CD4-positive, alpha-beta T cell treated with Interleukin-4 for 4 hours (primary cell): ENCODE data around the gene NPR2.

Source experiments
- DNase-seq: peaks from one replicate; pipeline ENCODE4 v3.0.0-alpha.2; 2020

Gene NPR2

DNA sequence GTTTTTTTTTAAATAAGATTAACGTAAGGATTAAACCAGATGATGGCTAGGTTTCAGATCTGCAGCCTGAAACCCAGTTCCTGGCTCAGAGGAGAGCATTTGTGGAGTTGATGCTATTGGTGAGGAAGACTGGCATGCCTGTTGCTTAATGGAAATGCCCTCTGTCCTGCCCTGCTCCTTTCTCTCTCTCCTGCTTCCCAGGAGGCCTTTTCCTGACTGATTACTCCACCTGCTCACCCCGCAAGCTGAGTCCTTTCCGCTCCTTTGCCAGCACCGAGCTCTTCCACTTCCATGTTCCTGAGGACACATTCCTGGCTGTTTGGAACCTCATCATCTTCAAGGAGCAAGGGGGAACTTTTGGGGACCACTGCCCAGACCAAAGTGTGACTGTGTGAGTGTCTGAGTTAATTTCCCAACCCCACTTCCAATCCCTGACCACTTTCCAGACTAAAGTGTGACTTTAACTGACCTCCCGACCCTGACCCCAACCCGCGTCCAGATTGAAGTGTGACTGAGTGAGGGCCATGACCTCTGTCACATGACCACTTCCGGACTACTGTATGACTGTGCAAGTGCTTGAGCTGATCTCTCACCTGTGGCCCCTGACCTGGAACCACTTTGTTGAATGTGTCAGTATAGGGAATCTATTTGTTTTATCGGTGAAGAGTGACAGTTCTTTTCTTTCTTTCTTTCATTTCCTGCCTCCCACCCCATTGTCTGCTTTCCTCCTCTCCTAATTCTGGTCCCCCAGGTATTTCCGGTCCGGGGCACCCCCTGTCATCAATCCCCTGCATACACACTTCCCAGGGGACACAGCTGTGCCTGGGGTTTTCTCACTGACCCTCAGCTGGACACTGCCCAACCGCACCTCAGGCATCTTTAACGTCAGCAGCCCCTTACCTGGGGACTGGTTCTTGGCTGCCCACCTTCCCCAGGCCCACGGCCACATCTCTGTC is 43.1 kb downstream of the NPR2 start:
- no peak for DNase-seq

- DNase-seq = no peak
Observed at GRCh38 chr9:35835216-35835632, 43.8 kb downstream of the NPR2 start.

DNA sequence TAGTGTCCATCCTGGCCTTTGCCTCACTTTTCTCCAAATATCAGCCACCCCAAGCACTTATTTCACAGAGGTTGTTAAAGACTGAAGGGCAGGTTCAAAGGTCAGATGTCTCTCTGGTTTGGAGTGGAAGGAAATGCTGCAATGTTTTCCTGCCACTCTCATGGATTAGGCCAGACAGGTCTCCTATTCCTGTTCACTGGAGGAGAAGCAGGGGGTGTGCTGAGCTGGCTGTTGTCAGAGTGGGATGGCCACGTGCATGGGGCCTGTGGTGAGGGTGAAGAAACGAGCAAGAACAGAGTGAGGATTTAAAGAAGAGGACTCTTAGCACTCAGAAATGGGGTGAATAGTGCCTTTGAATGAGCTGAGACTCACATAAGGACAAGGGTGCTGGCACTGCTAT is 44.4 kb downstream of the NPR2 start:
- DNase-seq = no peak

- DNase-seq = no peak
Observed at GRCh38 chr9:35836595-35836994, 45.2 kb downstream of the NPR2 start.

- no peak for DNase-seq
Observed at GRCh38 chr9:35839926-35840325, 48.5 kb downstream of the NPR2 start.

- no peak for DNase-seq
Observed at GRCh38 chr9:35840881-35841644, 49.7 kb downstream of the NPR2 start.

DNA sequence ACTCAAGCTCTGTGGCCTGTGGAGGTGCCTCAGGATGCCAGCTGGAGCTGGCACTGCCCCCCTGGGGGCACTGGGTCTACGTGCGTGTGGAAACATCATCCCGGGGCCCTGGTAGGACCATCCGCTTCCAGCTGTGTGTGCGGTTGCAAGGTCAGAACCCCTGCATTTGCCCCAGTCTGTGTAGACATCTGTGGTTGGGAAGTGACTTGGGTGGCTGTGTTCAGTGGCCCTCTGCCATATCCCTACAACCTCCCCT is 50.2 kb downstream of the NPR2 start:
- DNase-seq = no peak

DNA sequence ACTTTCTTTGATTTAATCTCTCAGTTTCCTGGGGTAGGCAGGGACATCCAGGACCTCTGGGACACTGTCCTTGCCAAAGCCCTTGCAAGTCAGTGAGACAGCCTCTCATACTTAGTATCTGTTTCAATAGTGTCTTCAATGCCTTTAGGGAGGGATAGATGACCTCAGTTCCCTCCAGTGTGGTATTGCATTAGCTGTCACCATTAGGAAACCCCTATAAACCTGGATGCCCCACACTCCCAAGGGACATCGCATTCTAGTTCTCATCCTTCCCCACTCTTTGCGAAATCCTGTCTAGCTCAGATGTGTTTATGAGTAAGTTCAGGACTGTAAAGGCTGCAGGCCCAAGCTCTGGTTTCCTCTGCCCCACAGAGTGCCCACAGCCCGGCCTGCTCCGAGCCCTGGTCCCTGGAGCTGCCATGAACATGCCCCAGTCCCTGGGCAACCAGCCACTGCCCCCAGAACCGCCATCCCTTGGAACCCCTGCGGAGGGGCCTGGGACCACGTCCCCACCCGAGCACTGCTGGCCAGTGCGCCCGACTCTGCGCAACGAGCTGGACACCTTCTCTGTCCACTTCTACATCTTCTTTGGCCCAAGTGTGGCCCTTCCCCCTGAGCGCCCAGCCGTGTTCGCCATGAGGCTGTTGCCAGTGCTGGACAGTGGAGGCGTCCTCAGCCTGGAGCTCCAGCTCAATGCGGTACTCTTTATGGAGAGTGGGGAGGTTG is 50.8 kb downstream of the NPR2 start:
- DNase-seq = no peak

- DNase-seq = no peak
Observed at GRCh38 chr9:35842795-35843194, 51.4 kb downstream of the NPR2 start.

DNA sequence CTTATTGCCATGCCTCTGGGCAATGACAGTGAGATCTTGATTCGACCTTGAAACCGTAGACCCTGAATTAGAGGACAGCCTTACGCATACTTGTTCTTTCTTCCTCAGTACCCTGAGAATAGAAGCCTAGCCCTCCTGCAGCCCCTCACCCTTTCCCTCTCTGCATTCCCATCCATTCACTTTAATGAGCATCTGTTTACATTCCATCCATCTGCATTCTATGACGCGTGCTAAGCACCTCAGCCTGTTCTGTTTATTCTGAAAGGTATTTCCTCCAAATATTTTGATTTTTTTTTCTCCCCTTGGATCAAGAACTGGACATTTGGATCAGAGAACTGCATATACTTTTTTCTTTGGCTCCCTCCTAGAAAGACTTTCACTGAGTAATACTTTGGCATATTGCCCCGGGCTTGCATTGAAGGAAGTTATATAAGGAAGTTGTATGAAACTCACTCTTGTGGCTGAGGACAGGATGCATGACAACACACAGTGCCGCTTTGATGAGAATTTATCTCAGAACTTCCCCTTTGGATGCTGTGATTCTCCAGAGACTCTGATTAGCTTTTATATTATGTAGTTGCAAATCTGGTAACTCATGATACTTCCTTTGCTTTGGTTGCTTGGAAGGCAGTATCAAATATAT is 53.4 kb downstream of the NPR2 start:
- peak; percentile 55 for DNase-seq

- DNase-seq = no peak
Observed at GRCh38 chr9:35845824-35846771, 54.7 kb downstream of the NPR2 start.

DNA sequence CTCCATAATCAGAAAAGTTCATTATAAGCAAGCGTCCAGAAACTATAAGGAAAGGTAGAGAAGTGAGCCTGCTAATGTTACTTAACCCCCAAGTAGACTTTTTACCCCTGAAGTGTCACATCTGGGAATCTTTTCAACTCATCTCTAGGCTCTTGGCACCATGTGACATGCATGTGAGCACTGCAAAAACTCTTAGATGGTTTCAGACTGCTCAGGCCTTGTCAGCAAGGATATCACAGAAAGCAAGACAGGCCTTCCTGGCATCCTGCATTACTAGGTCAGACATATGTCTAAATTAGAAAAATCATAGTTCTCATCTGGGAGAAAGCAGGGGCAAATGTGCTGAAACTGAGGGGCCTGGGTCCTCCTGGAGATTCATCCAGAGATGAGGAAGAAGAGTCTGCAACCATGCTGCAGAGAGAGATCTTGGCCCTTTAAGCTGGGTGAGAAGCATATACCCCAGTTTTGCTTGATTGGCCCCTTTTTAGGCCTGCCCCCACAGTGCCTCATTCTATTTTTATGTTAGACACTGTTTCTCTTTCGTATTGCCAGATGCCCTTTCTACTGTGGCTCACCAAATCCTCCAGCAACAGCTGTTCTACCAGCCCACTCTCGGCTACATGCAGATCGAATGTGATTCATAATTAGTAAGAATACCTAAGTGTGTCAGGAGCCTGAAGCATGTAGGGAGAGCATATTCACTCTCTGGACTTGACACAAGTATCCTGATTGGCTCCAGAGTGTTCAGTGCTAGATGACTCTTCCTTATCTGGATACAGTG is 56.6 kb downstream of the NPR2 start:
- no peak for DNase-seq

DNA sequence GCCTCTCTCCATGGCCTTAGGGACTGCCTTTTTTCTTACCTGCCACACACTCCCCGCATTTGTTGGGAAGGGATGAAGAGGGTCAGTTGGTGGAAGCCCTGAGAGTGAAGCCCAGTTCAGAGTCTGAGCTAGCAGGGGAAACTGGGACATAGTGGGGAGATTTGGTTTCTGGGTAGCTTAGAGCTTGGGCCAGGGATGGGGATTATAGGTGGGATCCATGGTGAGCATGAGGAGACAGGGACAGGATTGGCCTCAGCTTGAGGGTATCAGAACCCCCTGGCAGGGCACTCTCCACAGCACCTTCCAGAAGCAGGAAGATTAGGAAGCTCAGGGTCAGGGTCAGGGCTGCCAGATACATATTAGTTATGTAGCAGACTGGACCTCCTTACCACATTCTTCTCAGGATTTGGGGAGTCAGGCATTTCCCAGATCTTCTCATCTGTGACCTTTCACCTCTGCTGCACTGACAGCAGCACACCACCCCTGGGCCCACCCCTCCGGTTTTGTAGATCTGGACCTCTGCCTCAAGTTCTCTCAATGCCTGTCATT is 61.0 kb downstream of the NPR2 start:
- DNase-seq = no peak

DNA sequence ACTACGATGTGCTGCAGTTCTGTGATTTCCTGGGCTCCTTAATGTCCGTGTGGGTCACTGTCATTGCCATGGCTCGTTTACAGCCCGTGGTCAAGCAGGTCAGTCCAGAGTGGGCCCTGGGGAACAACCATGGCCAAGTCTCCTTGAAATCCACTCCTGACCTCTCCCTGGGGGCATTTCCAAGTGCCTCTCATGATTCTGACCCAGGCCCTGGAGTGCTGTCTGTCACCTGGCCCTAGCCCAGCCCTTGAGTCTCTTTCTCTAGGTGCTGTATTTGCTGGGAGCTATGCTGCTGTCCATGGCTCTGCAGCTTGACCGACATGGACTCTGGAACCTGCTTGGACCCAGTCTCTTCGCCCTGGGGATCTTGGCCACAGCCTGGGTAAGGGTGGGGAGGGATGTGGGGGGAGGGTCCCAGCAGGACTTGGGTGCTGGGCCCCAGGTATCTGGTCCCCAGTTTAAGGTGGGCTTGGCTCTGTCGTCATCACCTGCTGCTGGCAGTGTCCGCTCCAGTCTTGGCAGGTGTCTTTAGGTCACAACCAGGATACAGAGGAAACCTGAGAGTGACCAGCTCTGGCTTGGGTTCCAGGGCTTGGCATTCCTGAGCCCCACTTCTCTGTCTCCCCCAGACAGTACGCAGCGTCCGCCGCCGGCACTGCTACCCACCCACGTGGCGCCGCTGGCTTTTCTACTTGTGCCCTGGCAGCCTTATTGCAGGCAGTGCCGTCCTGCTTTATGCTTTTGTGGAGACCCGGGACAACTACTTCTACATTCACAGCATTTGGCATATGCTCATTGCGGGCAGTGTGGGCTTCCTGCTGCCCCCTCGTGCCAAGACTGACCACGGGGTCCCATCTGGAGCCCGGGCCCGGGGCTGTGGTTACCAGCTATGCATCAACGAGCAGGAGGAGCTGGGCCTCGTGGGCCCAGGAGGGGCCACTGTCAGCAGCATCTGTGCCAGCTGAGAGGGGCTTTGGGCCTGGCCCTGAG is 61.8 kb downstream of the NPR2 start:
- no peak for DNase-seq

GRCh38 chr9:35854091-35854762 is 62.8 kb downstream of the NPR2 start:
- no peak for DNase-seq

DNA sequence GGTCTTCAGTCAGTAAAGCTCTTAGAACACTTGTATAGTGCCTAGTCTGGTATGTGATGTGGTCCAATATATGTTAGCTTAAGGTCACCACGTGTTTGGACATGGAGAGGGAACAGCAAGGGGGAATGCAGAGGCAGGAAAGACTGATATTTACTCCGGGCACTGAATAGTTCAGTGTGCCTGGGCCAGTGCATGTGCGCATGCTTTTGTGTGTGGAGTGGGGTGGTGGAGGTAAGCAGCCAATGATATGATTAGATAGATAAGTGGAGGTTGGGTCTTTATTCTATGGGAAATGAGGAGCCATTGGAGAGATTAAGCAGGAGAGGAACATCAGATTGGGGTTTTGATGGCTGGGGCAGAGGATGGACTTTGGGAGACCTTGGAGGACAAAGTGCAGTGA is 64.8 kb downstream of the NPR2 start:
- DNase-seq = no peak

- DNase-seq = no peak
Observed at GRCh38 chr9:35856882-35857281, 65.5 kb downstream of the NPR2 start.

DNA sequence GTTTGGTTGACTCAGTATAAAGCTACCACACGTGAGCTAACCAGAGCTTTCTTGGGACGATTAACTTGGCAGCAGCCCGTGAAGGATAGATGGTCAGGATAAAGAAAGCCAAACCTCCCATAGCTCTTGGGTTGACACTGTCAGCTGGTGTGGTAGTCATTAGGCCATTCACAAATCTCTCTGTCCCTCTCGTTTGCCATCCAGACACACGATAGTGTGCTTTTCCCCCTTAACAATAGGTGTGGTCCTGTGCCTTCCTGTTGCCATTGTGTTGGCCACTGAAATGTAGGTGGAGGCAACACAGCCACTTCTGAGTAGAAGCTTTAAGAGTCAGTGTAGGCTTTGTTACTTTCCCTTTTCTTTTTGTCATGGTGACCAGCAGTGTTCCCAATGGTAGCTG is 67.1 kb downstream of the NPR2 start:
- no peak for DNase-seq
